ENCODE results near the gene MLANA. TPM values are rescaled to one million over a fixed set of nuclear protein-coding genes. Genes with fewer than 3 reads are reported as not detected.

MLANA gene
- total RNA-seq, 1 donor from 2014 or later: not detected

DNA sequence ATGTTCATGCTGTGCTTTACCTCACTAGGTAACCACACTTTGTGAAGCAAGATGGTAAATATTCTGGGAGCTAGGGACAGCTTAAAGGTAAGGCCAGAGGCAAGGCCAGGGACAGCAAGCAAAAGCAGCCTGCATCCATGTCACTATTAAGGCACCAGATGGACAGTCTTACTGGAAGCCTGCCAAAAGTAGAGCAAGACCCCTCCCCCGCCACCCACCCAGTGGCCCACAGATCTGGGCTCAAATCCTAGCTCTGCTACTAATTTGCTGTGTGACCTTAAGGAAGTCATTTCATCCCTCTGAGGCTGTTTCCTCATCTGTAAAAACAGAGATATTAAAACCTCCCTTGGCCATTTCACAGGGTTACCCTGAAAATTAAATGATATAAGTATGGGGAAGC is 44.6 kb upstream of the MLANA start:
- Histone ChIP-seq H3K27me3 (no peaks in the 10 kb centered on the region), H3K9me3 (no peaks in the 10 kb centered on the region), H3K36me3 (no peaks in the 10 kb centered on the region), H3K27ac (no peak overlapping the region), H3K4me1 (peaks cover 16% of the 10 kb centered on the region), H3K4me3 (no peak overlapping the region)
- TF ChIP-seq, protein P1, sequence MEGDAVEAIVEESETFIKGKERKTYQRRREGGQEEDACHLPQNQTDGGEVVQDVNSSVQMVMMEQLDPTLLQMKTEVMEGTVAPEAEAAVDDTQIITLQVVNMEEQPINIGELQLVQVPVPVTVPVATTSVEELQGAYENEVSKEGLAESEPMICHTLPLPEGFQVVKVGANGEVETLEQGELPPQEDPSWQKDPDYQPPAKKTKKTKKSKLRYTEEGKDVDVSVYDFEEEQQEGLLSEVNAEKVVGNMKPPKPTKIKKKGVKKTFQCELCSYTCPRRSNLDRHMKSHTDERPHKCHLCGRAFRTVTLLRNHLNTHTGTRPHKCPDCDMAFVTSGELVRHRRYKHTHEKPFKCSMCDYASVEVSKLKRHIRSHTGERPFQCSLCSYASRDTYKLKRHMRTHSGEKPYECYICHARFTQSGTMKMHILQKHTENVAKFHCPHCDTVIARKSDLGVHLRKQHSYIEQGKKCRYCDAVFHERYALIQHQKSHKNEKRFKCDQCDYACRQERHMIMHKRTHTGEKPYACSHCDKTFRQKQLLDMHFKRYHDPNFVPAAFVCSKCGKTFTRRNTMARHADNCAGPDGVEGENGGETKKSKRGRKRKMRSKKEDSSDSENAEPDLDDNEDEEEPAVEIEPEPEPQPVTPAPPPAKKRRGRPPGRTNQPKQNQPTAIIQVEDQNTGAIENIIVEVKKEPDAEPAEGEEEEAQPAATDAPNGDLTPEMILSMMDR (IDR thresholded peaks at IDR 0.05): no peak
- intact Hi-C loops (cut with DNase I): no loop called here
- ATAC-seq (no peak), DNase-seq (no peak)

DNA sequence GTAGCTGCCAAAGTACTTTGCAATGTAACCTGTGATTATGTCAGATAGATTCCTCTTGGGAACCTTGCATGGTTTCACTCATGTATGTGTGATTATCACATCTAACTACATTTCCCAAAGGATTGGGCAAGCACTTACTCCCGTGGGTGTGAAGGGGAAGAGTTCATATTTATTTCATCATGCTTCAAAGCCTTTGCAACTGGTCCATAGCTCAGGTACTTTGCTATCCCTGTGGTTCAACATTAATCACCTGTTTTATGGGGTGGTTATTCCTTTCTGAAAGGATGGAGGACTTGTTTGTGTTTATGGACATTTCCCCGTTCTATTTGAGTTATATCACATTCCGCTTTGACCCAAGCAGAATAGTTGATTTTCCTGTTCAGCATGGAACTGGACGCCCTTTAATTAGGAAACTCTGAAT is 44.2 kb upstream of the MLANA start:
- Histone ChIP-seq H3K9me3 (no peaks in the 10 kb centered on the region), H3K4me3 (no peak overlapping the region), H3K4me1 (peaks cover 16% of the 10 kb centered on the region), H3K36me3 (no peaks in the 10 kb centered on the region), H3K27ac (no peak overlapping the region), H3K27me3 (no peaks in the 10 kb centered on the region)
- DNase-seq (no peak), ATAC-seq (no peak)
- intact Hi-C loops (cut with DNase I): no loop called here
- TF ChIP-seq, protein P1 (IDR thresholded peaks at IDR 0.05): no peak

GRCh38 chr9:5848372-5848882 is 42.3 kb upstream of the MLANA start:
- no peak overlapping the region for H3K4me3 ChIP-seq
- intact Hi-C loops (cut with DNase I): no loop called here
- TF ChIP-seq, protein P1 (IDR thresholded peaks at IDR 0.05): no peak
- DNase-seq (no peak), ATAC-seq (no peak)
- H3K9me3 ChIP-seq: no peaks in the 10 kb centered on the region
- H3K4me1 ChIP-seq: peaks cover 7% of the 10 kb centered on the region
- no peak overlapping the region for H3K27ac ChIP-seq
- no peaks in the 10 kb centered on the region for H3K27me3 ChIP-seq
- H3K36me3 ChIP-seq: no peaks in the 10 kb centered on the region

- Histone ChIP-seq H3K4me1 (no peaks in the 10 kb centered on the region), H3K9me3 (no peaks in the 10 kb centered on the region), H3K4me3 (no peak overlapping the region), H3K27ac (no peak overlapping the region), H3K36me3 (no peaks in the 10 kb centered on the region), H3K27me3 (no peaks in the 10 kb centered on the region)
- no peak for DNase-seq
- TF ChIP-seq, protein P1 (IDR thresholded peaks at IDR 0.05): no peak
- no peak for ATAC-seq
- intact Hi-C loops (cut with DNase I): no loop called here
These were observed 40.0 kb upstream of the MLANA start for GRCh38 chr9:5850724-5851122.

DNA sequence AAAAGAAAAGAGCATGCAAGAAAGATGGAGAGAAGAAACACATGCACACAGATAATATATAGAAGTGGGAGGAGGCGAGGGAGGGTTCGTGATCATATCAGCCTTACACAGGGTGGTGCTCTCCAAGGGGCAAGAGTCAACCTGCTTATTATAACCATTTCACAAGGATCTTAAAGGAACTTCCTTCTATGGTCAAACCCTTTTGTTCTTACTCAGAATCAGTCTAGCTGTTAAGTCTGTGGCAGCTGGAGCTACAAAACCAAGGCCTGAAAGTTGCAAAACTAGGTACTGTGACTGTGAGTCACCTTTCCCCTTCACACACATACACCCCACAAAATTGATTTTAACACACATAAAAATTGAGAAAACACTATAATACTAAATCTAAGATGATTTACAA is 39.2 kb upstream of the MLANA start:
- no peak overlapping the region for H3K4me3 ChIP-seq
- peak; percentile 90 for ATAC-seq
- H3K4me1 ChIP-seq: no peaks in the 10 kb centered on the region
- no peaks in the 10 kb centered on the region for H3K36me3 ChIP-seq
- H3K27me3 ChIP-seq: no peaks in the 10 kb centered on the region
- no peak overlapping the region for H3K27ac ChIP-seq
- H3K9me3 ChIP-seq: no peaks in the 10 kb centered on the region
- intact Hi-C loops (cut with DNase I): no loop called here
- no peak for DNase-seq
- TF ChIP-seq, protein P1 (IDR thresholded peaks at IDR 0.05): no peak

DNA sequence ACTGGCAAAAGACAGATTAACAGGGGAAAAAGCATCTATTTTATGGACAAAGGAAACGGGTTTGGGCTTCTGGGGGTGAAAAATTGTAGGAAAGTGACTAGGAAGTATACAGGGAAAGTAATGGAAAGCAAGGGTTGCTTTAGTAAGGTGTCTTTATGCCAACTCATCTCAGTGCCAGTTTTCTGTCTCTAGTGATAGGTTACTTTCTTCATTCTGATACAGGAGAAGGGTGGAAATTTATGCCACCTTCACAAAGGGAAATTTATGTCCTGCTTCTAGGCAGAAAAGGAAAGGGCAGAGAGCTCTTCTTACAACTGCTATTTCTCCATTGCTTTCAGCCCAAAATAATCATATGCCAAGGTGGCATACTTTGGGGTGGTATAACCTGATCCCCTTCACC is 37.7 kb upstream of the MLANA start:
- ATAC-seq: no peak
- no peaks in the 10 kb centered on the region for H3K27me3 ChIP-seq
- TF ChIP-seq, protein P1 (IDR thresholded peaks at IDR 0.05): no peak
- intact Hi-C loops (cut with DNase I): no loop called here
- H3K27ac ChIP-seq: no peak overlapping the region
- no peaks in the 10 kb centered on the region for H3K36me3 ChIP-seq
- H3K4me3 ChIP-seq: no peak overlapping the region
- H3K9me3 ChIP-seq: no peaks in the 10 kb centered on the region
- no peaks in the 10 kb centered on the region for H3K4me1 ChIP-seq
- DNase-seq: no peak
